KBM-7 (cell line): ENCODE measurements around the gene S100A16.
A peak's percentile ranks its signal among the peaks of the same experiment; 100 is the strongest.
"Not testable (repeated sequence)": the region's sequence is repeated elsewhere in the genome, so short reads cannot be mapped to it uniquely, and the experiment has no call there.

Experiments
- DNase-seq: peaks from one replicate; pipeline ENCODE4 v3.0.0-alpha.2; 2015
- in situ Hi-C: fragments of 300-500 bp; cut with MboI; formaldehyde crosslinking; loops from 2 replicates; pipeline ENCODE4 v1.14.3; 2020; ENCODE audit warnings: low sequenced_read_pairs, low pct_unique_long_range_greater_than_20kb, mixed read lengths

S100A16 gene

GRCh38 chr1:153570874-153571273, 42.1 kb downstream of the S100A16 start:
- no peak for DNase-seq
- in situ Hi-C loops = no loop called here

GRCh38 chr1:153569465-153569864, 43.5 kb downstream of the S100A16 start:
- DNase-seq = no peak
- in situ Hi-C loops = loop anchor here (10.0 kb wide), 1 partner anchor 55 kb away; no protein-coding TSS in a partner anchor

- peak; percentile 92 for DNase-seq
- in situ Hi-C loops = loop anchor here (10.0 kb wide), 1 partner anchor 54 kb away; no protein-coding TSS in a partner anchor
These were observed 44.4 kb downstream of the S100A16 start for GRCh38 chr1:153568367-153569099.

GRCh38 chr1:153567621-153568366, 45.1 kb downstream of the S100A16 start:
- in situ Hi-C loops = loop anchor here (10.0 kb wide), 1 partner anchor 53 kb away; no protein-coding TSS in a partner anchor
- DNase-seq = no peak

DNA sequence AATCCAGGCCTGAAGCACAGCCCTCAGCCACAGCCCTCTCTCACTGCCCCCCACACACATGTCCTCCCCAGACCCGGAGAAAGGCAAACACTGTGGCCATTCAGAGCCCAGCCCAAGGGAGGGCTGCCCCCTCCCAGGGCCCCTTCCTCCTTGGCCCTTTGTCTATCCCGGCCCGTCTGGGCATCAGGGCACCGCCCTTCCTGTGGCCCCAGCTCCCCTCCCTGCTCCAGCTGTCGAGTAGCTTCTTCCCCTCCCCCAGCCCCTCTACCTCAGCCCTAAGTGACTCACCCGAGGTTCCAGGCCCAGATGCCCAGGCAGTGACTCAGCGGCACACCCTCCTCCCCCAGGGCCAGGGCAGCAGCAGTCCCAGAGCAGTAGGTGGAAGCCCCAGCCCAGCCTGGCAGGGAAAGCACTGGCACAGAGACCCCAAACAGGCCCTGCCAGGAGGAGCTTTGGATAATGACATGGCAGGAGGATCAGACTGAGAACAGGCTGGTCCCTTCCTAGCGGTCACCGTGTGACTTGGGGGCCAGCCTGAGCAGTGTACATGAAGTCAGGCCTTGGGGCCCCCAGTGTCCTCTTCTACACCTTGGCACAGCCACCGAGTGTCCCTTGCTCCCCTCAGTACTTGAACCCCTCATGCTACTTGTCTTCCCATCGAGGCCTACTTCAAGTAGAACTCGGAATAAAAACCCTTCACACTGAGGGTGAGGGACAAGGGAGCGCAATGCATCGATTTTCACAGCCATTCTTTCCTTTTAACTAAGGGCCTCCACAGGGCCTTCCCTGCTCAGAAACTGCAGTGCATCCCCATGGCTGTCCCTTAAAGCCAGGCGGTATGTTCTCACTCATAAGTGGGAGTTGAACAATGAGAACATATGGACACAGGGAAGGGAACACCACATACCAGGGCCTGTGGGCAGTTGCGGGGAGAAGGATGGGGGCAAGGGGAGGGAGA, 46.2 kb downstream of the S100A16 start:
- in situ Hi-C loops = loop anchor here (10.0 kb wide), 1 partner anchor 52 kb away; no protein-coding TSS in a partner anchor

DNA sequence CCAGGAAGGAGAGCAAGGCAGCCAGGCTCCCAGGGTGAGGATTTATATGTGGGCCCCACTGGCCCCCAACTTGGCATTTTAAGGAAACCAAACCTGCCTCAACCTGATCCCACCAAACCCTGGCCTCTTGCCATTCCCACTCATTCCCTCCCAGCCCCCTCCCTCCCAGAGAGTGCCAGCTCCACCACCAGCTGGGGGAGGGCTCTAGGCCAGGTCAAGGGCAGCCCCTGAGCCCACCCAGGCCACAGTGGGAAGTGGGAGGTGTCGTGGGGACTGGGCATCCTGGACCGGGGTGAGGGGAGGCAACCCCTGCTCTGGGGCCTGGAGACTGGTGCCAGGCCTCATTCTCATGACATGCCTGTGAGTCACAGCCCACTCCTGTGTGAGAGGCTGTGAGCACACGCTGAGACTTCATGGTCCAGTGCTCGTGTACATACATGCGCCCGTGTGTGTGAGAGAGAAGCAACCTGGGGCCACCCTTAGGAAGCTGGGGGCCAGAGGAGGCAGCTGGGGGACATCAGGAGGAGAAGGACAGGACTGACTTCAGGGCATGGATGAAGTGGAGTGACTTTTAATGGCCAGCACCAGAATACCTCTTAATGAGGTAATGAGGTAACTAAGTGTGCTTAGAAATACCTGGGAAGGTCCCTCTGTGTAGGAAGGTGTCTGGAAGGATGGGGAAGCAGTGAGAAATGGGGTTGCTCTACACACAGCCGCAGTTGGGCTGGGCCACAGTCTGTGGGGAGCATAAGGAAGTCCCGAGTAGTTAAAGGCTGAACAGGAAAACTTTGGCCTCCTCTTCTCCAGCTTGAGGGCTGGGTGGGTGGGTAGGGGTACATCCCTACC, 47.2 kb downstream of the S100A16 start, which contains the start of gene S100A2:
Gene S100A2 (minus strand): TSS at position 316 of the 846 bp plus-strand sequence. CDS start 1,967 bp downstream, outside the sequence.
- DNase-seq = peak; percentile 40
- in situ Hi-C loops = loop anchor here (10.0 kb wide), 1 partner anchor 51 kb away; no protein-coding TSS in a partner anchor

More for the DNA sequence above, 46.2 kb downstream of the S100A16 start:
- peak; percentile 89 for DNase-seq

DNA sequence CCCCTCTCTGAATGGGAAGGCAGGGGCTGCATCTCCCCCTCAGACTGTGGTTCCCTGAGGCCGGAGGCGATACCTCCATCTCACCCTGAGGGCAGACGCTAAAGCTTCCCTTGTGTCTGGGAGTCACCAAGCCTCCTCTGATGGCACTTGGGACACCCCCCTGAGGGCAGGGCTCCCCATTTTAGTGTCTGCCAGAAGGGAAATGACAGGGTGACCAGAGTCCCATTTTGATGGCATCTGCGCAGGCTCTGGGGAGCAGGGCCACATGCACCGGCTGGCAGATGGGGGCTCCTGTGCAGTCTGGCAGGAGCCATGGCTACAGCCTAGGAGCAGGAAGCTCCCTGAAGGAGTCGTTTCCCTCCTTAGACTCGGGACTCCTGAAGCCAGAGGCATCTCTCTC, 48.9 kb downstream of the S100A16 start:
- no peak for DNase-seq
- in situ Hi-C loops = loop anchor here (10.0 kb wide), 1 partner anchor 49 kb away; no protein-coding TSS in a partner anchor

DNA sequence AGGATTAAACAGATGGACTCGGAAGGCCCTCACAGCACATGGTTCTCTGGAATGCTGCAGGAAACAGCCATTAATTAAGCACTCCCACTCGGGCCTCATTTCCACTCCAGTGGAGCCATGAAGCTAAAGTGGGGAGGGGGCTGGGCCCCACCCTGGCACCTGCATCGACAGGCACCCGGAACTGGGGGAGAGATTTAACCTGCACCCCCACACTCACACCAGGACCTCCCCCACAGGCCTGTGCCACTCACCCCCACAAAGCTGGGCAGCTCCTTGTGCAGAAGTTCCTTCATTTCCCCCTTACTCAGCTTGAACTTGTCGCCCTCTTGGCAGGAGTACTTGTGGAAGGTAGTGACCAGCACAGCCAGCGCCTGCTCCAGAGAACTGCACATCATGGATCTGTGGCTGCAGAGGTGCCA, 49.4 kb downstream of the S100A16 start:
- in situ Hi-C loops = loop anchor here (10.0 kb wide), 1 partner anchor 49 kb away; no protein-coding TSS in a partner anchor
- DNase-seq = no peak

- in situ Hi-C loops = loop anchor here (10.0 kb wide), 1 partner anchor 47 kb away; no protein-coding TSS in a partner anchor
- not testable (repeated sequence) for DNase-seq
These were observed 50.9 kb downstream of the S100A16 start for GRCh38 chr1:153562021-153562420.

DNA sequence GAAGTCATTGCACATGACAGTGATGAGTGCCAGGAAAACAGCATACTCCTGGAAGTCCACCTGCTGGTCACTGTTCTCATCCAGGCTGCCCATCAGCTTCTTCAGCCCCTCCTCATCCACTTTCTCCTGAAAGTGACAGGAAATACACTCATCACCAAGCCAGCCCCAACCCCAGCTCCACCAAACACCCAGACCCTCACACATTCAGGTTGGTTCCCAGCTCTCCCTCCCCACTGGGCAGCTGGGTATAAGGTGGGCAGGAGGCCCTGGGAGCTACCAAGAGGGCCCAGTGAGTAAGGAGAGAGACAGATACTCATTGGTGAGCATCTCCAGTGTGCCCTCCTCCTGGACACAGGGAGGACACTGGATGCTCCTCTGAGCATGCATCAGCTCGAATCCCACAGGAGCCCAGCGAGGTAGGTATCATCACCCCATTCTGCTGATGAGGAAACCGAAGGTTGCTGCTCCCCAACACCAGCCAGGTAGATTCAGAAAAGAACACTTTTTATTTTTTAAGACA, 51.4 kb downstream of the S100A16 start:
- in situ Hi-C loops = loop anchor here (10.0 kb wide), 1 partner anchor 47 kb away; no protein-coding TSS in a partner anchor
- no peak for DNase-seq

GRCh38 chr1:153560771-153561465, 52.0 kb downstream of the S100A16 start:
- DNase-seq = no peak
- in situ Hi-C loops = loop anchor here (10.0 kb wide), 1 partner anchor 46 kb away; no protein-coding TSS in a partner anchor

- no peak for DNase-seq
- in situ Hi-C loops = loop anchor here (10.0 kb wide), 1 partner anchor 45 kb away; no protein-coding TSS in a partner anchor
These were observed 52.7 kb downstream of the S100A16 start for GRCh38 chr1:153560241-153560640.

- in situ Hi-C loops = no loop called here
- no peak for DNase-seq
These were observed 55.1 kb downstream of the S100A16 start for GRCh38 chr1:153557877-153558276.
